Brain (organoid and tissue), 1 donor: ENCODE results near the gene ENPP5. TPM values are rescaled to one million over a fixed set of nuclear protein-coding genes. Genes with fewer than 3 reads are reported as not detected.

ENCODE experiments used
- polyA plus RNA-seq: library from polyadenylated mRNA; stranded (reverse); fragments of 350-450 nt; fragmentation: Illumina TruSeq; extraction: RNeasy Lipid Tissue Mini Kit (QIAGEN cat#74804); gene quantifications from one replicate; pipeline ENCODE4 v1.2.3, GENCODE V29; 2015; ENCODE audit warnings: low read depth, low replicate concordance; ENCODE audit not compliant: insufficient read depth

Gene ENPP5
- polyA plus RNA-seq, 1 donor from 2014 or later = 3.1 TPM

Other genes with a start within 250 kb of the ENPP5 start
- 1.1 TPM for gene CLIC5, start 155.1 kb downstream of the ENPP5 start, polyA plus RNA-seq
- 8.2 TPM for gene ENPP4, start 41.0 kb downstream of the ENPP5 start, polyA plus RNA-seq